Measurements from ENCODE around the gene KRT3. TPM values are rescaled to one million over a fixed set of nuclear protein-coding genes. Genes with fewer than 3 reads are reported as not detected.

The KRT3 gene
- polyA plus RNA-seq, 2 donors, result 1.9 to 2.4 TPM

DNA sequence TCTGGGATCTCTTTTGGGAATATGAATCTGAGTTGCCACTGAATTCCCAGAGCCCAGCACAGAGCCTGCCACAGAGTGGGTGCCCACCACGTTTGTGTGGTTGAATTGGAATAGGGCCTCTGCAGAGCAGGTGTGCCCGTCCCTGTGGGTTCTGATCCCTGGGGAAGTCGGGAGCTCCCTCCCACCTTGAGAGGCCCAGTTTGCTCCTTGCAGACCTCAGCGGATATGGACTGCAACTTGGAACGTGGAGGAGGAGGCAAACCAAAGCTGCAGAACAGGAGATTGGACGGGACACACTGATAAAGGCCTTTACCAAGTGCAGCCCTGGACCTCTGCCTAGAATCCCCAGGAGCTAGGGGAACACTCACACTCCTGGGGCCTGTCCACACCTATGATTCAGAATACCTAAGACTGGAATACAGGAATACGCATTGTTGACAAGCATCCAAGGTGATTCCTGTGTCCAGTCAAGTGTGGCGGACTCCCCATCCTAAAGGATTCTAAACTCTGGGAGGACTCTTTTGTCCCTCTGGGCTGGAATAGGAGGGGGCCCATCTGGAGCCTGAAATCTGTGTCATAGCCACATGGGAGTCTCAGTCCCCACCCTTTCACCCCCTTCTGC lies 21.2 kb downstream of the KRT3 start:
- Histone ChIP-seq H3K27ac (ENCODE audit: low read depth in 2 of 2, low read length in 1 of 2) (no peak overlapping the region), H3K4me3 (ENCODE audit: low read depth in 1 of 2, low read length in 2 of 2) (no peak overlapping the region), H3K4me1 (ENCODE audit: control insufficient read depth in 2 of 2, insufficient read depth in 2 of 2, low read length in 1 of 2) (no peaks in the 10 kb centered on the region), H3K36me3 (ENCODE audit: control insufficient read depth in 2 of 2, insufficient read depth in 2 of 2, low read length in 1 of 2) (no peaks in the 10 kb centered on the region), H3K27me3 (ENCODE audit: control insufficient read depth in 1 of 2, insufficient read depth in 2 of 2, low read length in 2 of 2) (no peaks in the 10 kb centered on the region), H3K9me3 (ENCODE audit: control insufficient read depth in 2 of 2, insufficient read depth in 1 of 2, low read depth in 1 of 2, low read length in 1 of 2) (no peaks in the 10 kb centered on the region)
- 80% methylated on average over 8 of the region's 8 CpGs for WGBS, 2 donors

DNA sequence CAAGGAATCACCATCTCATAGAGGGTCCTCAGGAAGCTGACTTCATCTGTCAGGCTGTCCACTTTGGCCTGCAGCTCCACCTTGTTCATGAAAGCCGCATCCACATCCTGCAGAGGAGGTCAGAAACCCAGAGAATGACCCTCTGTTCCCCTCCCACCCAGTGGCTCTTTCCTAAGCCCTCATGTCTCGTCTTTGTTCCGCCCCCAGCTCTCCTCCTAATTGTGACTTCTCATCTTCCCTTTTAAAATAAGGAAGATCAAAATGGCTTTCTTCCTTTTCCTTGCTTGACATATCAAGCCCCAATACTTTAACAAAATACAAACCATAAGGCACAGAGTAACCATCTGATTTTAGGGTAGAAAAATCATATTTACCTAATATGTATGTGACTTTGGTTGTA lies 23.1 kb downstream of the KRT3 start:
- no peak overlapping the region for H3K27ac ChIP-seq (ENCODE audit: low read depth in 2 of 2, low read length in 1 of 2)
- no peaks in the 10 kb centered on the region for H3K4me1 ChIP-seq (ENCODE audit: control insufficient read depth in 2 of 2, insufficient read depth in 2 of 2, low read length in 1 of 2)
- H3K4me3 ChIP-seq (ENCODE audit: low read depth in 1 of 2, low read length in 2 of 2), result no peak overlapping the region
- no peaks in the 10 kb centered on the region for H3K36me3 ChIP-seq (ENCODE audit: control insufficient read depth in 2 of 2, insufficient read depth in 2 of 2, low read length in 1 of 2)
- no peaks in the 10 kb centered on the region for H3K9me3 ChIP-seq (ENCODE audit: control insufficient read depth in 2 of 2, insufficient read depth in 1 of 2, low read depth in 1 of 2, low read length in 1 of 2)
- H3K27me3 ChIP-seq (ENCODE audit: control insufficient read depth in 1 of 2, insufficient read depth in 2 of 2, low read length in 2 of 2), result no peaks in the 10 kb centered on the region
- 77 to 78% methylated on average over 3 of the region's 3 CpGs for whole genome bisulfite sequencing, 2 donors

DNA sequence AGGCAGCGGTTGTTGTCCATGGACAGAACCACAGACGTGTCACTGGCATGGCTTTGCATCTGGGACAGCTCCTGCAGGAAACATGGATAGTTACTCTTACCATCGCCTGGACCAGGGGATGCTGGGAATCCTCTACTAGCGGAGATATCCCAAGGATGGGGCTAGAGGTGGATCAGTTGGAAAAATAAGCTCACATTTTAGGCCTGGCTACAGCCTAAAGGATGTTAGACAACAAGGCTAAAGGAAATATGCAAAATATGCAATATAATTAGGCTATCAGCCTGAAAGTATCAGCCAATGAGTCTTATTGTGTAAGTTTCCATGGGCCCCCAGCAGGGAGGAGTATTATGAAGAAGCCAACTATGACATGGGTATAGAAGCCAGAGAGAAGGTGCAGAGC lies 23.7 kb downstream of the KRT3 start:
- no peak overlapping the region for H3K27ac ChIP-seq (ENCODE audit: low read depth in 2 of 2, low read length in 1 of 2)
- WGBS, 2 donors, result 85% methylated on average over 4 of the region's 4 CpGs
- H3K36me3 ChIP-seq (ENCODE audit: control insufficient read depth in 2 of 2, insufficient read depth in 2 of 2, low read length in 1 of 2), result no peaks in the 10 kb centered on the region
- no peak overlapping the region for H3K4me3 ChIP-seq (ENCODE audit: low read depth in 1 of 2, low read length in 2 of 2)
- H3K27me3 ChIP-seq (ENCODE audit: control insufficient read depth in 1 of 2, insufficient read depth in 2 of 2, low read length in 2 of 2), result no peaks in the 10 kb centered on the region
- no peaks in the 10 kb centered on the region for H3K4me1 ChIP-seq (ENCODE audit: control insufficient read depth in 2 of 2, insufficient read depth in 2 of 2, low read length in 1 of 2)
- no peaks in the 10 kb centered on the region for H3K9me3 ChIP-seq (ENCODE audit: control insufficient read depth in 2 of 2, insufficient read depth in 1 of 2, low read depth in 1 of 2, low read length in 1 of 2)

DNA sequence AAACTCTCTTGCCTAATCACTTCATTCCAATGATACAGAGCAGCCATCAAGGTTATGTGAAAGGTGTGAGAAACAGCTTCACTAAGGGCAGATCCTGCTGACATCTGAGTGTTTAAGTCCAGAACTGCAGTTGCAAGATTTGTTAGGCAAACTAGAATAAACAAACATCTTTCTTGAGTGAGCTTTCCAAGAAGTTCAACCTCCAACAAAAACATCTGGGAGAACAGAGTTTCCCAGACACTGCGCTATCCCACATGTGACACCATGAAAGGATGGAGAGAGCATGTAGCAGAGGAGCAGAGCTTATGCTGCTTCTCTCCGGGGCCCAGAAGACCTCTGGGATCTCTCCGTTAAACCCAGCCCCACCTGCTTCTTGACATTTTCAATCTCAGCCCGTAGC lies 24.4 kb downstream of the KRT3 start:
- no peaks in the 10 kb centered on the region for H3K4me1 ChIP-seq (ENCODE audit: control insufficient read depth in 2 of 2, insufficient read depth in 2 of 2, low read length in 1 of 2)
- 77 to 79% methylated on average over 4 of the region's 4 CpGs for WGBS, 2 donors
- no peaks in the 10 kb centered on the region for H3K27me3 ChIP-seq (ENCODE audit: control insufficient read depth in 1 of 2, insufficient read depth in 2 of 2, low read length in 2 of 2)
- H3K9me3 ChIP-seq (ENCODE audit: control insufficient read depth in 2 of 2, insufficient read depth in 1 of 2, low read depth in 1 of 2, low read length in 1 of 2), result no peaks in the 10 kb centered on the region
- H3K27ac ChIP-seq (ENCODE audit: low read depth in 2 of 2, low read length in 1 of 2), result no peak overlapping the region
- H3K4me3 ChIP-seq (ENCODE audit: low read depth in 1 of 2, low read length in 2 of 2), result no peak overlapping the region
- no peaks in the 10 kb centered on the region for H3K36me3 ChIP-seq (ENCODE audit: control insufficient read depth in 2 of 2, insufficient read depth in 2 of 2, low read length in 1 of 2)

DNA sequence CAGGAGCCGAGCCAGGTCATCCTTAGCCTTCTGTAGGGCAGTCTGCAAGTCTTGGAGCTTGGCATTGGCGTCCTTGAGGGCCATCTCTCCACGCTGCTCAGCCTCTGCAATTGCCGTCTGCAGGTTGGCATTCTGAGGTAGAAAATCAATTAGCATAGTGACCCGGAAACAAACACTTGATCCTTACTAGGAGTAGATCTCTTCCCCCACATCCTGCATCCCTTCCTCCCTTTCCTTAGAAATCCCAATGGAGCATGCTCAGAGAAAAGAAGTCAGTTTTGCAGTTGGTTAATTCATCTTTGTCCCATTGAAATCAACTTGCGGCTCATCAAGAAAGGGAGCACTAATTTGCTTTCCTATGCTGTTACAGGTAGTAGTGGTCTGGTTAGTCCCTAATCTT lies 24.8 kb downstream of the KRT3 start:
- H3K36me3 ChIP-seq (ENCODE audit: control insufficient read depth in 2 of 2, insufficient read depth in 2 of 2, low read length in 1 of 2), result no peaks in the 10 kb centered on the region
- H3K27me3 ChIP-seq (ENCODE audit: control insufficient read depth in 1 of 2, insufficient read depth in 2 of 2, low read length in 2 of 2), result no peaks in the 10 kb centered on the region
- H3K4me1 ChIP-seq (ENCODE audit: control insufficient read depth in 2 of 2, insufficient read depth in 2 of 2, low read length in 1 of 2), result no peaks in the 10 kb centered on the region
- no peak overlapping the region for H3K4me3 ChIP-seq (ENCODE audit: low read depth in 1 of 2, low read length in 2 of 2)
- H3K27ac ChIP-seq (ENCODE audit: low read depth in 2 of 2, low read length in 1 of 2), result no peak overlapping the region
- no peaks in the 10 kb centered on the region for H3K9me3 ChIP-seq (ENCODE audit: control insufficient read depth in 2 of 2, insufficient read depth in 1 of 2, low read depth in 1 of 2, low read length in 1 of 2)
- whole genome bisulfite sequencing, 2 donors, result 72 to 80% methylated on average over 6 of the region's 6 CpGs

DNA sequence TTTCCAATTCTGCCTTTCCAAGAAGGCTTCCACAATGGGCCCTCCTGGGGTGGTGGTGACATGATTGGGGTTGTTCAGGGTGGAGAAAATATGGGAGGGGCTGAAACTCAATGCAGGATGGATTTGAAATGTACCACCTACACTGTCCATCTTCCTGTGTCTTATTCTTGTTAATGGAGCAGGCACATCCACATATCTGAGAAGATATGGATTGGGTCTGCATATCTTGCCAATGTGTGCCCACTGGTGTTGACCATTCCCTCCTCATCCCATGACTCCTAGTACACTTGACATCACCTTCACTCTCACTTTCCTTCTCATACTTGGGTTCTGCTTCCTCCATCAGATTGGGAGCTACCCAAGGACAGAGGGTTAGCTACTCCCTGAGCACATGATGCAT lies 26.0 kb downstream of the KRT3 start:
- no peaks in the 10 kb centered on the region for H3K27me3 ChIP-seq (ENCODE audit: control insufficient read depth in 1 of 2, insufficient read depth in 2 of 2, low read length in 2 of 2)
- no peak overlapping the region for H3K4me3 ChIP-seq (ENCODE audit: low read depth in 1 of 2, low read length in 2 of 2)
- no peak overlapping the region for H3K27ac ChIP-seq (ENCODE audit: low read depth in 2 of 2, low read length in 1 of 2)
- H3K9me3 ChIP-seq (ENCODE audit: control insufficient read depth in 2 of 2, insufficient read depth in 1 of 2, low read depth in 1 of 2, low read length in 1 of 2), result no peaks in the 10 kb centered on the region
- H3K4me1 ChIP-seq (ENCODE audit: control insufficient read depth in 2 of 2, insufficient read depth in 2 of 2, low read length in 1 of 2), result no peaks in the 10 kb centered on the region
- no peaks in the 10 kb centered on the region for H3K36me3 ChIP-seq (ENCODE audit: control insufficient read depth in 2 of 2, insufficient read depth in 2 of 2, low read length in 1 of 2)

DNA sequence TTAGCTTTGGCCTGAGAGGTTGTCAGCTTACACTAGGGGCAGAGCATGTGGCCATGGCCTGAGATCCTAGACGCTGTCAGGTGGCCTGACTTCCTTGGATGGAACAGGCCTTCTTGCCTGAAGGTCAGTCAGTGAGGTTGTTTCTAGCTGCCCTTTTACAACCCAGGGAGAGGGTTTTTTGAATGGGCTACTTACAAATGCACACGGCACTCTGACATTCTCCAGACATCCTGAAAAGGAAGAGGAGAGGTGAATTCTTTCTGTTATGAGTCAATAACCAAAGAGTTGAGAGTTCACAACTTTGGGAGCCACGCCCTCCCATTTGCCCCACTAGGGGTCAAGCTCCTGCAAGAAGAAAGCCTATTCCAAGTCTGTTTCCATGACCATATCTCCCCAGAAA lies 26.6 kb downstream of the KRT3 start:
- Histone ChIP-seq H3K27me3 (ENCODE audit: control insufficient read depth in 1 of 2, insufficient read depth in 2 of 2, low read length in 2 of 2) (no peaks in the 10 kb centered on the region), H3K9me3 (ENCODE audit: control insufficient read depth in 2 of 2, insufficient read depth in 1 of 2, low read depth in 1 of 2, low read length in 1 of 2) (no peaks in the 10 kb centered on the region), H3K27ac (ENCODE audit: low read depth in 2 of 2, low read length in 1 of 2) (no peak overlapping the region), H3K4me1 (ENCODE audit: control insufficient read depth in 2 of 2, insufficient read depth in 2 of 2, low read length in 1 of 2) (no peaks in the 10 kb centered on the region), H3K36me3 (ENCODE audit: control insufficient read depth in 2 of 2, insufficient read depth in 2 of 2, low read length in 1 of 2) (no peaks in the 10 kb centered on the region), H3K4me3 (ENCODE audit: low read depth in 1 of 2, low read length in 2 of 2) (no peak overlapping the region)
- WGBS, 2 donors, result 78 to 85% methylated on average over 3 of the region's 3 CpGs

DNA sequence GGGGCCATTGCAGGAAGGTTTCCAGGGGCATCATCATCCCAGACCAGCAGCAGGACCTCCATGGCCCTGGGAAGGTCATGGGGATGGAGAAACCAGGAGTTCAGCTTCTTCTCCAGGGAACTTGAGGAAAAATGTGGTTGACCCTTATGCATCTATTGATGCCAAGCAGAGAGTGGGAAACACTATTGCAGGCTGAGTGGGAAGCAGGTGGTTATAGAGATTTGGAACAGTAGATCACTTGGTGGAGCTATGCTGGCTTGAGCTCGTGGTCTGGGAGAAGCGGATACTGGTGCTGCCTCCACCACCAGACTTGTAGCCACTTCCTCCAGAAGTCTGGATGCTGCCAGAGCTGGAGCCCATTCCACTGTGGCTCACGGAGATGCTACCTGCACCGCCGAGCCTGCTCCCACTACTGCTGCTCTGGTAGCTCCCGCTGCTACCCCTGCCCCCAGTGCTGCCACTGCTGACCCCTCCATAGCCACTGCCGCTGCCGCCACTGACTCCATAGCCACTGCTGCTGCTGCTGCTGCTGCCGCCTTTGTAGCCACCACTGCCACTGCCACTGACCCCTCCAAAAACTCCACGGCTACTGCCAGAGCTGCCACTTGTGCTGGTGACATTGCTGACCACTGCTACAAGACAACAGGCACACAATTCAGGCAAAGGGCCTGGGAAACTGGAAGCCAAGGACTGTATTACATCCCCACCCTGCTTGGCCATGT lies 27.3 kb downstream of the KRT3 start:
- no peaks in the 10 kb centered on the region for H3K27me3 ChIP-seq (ENCODE audit: control insufficient read depth in 1 of 2, insufficient read depth in 2 of 2, low read length in 2 of 2)
- no peaks in the 10 kb centered on the region for H3K9me3 ChIP-seq (ENCODE audit: control insufficient read depth in 2 of 2, insufficient read depth in 1 of 2, low read depth in 1 of 2, low read length in 1 of 2)
- H3K4me1 ChIP-seq (ENCODE audit: control insufficient read depth in 2 of 2, insufficient read depth in 2 of 2, low read length in 1 of 2), result no peaks in the 10 kb centered on the region
- no peak overlapping the region for H3K4me3 ChIP-seq (ENCODE audit: low read depth in 1 of 2, low read length in 2 of 2)
- no peaks in the 10 kb centered on the region for H3K36me3 ChIP-seq (ENCODE audit: control insufficient read depth in 2 of 2, insufficient read depth in 2 of 2, low read length in 1 of 2)
- no peak overlapping the region for H3K27ac ChIP-seq (ENCODE audit: low read depth in 2 of 2, low read length in 1 of 2)
- WGBS, 2 donors, result 84 to 87% methylated on average over 10 of the region's 10 CpGs

DNA sequence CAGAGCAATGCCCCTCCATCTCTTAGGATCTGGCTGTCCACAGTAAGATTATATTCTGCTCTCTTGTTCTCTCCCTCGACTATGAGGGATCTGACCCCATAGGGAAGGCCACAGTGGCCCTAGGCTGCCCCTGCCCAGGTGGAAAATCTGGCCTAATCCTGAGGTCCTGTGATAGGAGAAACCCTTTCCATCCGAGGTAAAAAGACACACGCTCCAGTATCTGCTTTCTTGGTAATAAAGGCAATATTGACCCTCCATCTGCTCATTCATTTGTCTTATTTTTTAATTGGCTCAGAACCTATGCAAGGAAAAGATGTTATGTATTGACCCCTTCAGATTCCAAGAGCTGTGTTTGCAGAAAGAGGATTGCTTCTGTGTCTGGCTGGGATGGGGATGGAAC lies 28.5 kb downstream of the KRT3 start:
- H3K27me3 ChIP-seq (ENCODE audit: control insufficient read depth in 1 of 2, insufficient read depth in 2 of 2, low read length in 2 of 2), result no peaks in the 10 kb centered on the region
- 42 to 44% methylated on average over 3 of the region's 3 CpGs for whole genome bisulfite sequencing, 2 donors
- H3K36me3 ChIP-seq (ENCODE audit: control insufficient read depth in 2 of 2, insufficient read depth in 2 of 2, low read length in 1 of 2), result no peaks in the 10 kb centered on the region
- no peaks in the 10 kb centered on the region for H3K9me3 ChIP-seq (ENCODE audit: control insufficient read depth in 2 of 2, insufficient read depth in 1 of 2, low read depth in 1 of 2, low read length in 1 of 2)
- no peak overlapping the region for H3K4me3 ChIP-seq (ENCODE audit: low read depth in 1 of 2, low read length in 2 of 2)
- H3K27ac ChIP-seq (ENCODE audit: low read depth in 2 of 2, low read length in 1 of 2), result no peak overlapping the region
- no peaks in the 10 kb centered on the region for H3K4me1 ChIP-seq (ENCODE audit: control insufficient read depth in 2 of 2, insufficient read depth in 2 of 2, low read length in 1 of 2)

DNA sequence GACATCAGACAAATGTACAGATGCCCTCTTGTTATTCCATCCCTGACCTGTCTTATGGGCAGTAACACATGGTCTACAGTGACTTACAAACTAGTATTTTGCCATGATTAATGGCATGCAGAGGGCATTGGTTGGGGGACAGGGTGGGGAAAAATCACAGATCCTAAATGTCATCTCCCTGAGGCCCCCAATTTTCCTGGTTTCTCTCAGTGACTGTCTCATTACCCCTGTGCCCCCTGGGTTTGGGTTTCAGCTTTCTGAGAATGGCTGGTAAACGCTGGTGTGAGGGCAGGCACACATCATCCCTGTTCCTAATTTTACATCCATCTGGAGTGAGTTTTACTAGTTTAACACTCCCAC lies 28.9 kb downstream of the KRT3 start:
- H3K4me1 ChIP-seq (ENCODE audit: control insufficient read depth in 2 of 2, insufficient read depth in 2 of 2, low read length in 1 of 2), result no peaks in the 10 kb centered on the region
- peaks cover 0 to under 1% of the 10 kb centered on the region in 2 donors for H3K9me3 ChIP-seq (ENCODE audit: control insufficient read depth in 2 of 2, insufficient read depth in 1 of 2, low read depth in 1 of 2, low read length in 1 of 2)
- H3K27me3 ChIP-seq (ENCODE audit: control insufficient read depth in 1 of 2, insufficient read depth in 2 of 2, low read length in 2 of 2), result no peaks in the 10 kb centered on the region
- H3K4me3 ChIP-seq (ENCODE audit: low read depth in 1 of 2, low read length in 2 of 2), result no peak overlapping the region
- 71 to 90% methylated on average over 1 of the region's 1 CpG for WGBS, 2 donors
- H3K27ac ChIP-seq (ENCODE audit: low read depth in 2 of 2, low read length in 1 of 2), result no peak overlapping the region
- H3K36me3 ChIP-seq (ENCODE audit: control insufficient read depth in 2 of 2, insufficient read depth in 2 of 2, low read length in 1 of 2), result no peaks in the 10 kb centered on the region
